WTC11 (cell line): Measurements from ENCODE around the gene TBL1XR1. TPM values are rescaled to one million over a fixed set of nuclear protein-coding genes. Genes with fewer than 3 reads are reported as not detected.
A peak's percentile ranks its signal among the peaks of the same experiment; 100 is the strongest.

Experiments used
- ATAC-seq: fragments of 200-7000 bp; cut with Tn5 transposase; 2 replicates; pipeline ENCODE4 v1.10.0; 2021; ENCODE audit warnings: mild to moderate bottlenecking, moderate library complexity
- Bru-seq: library from RNA; stranded (reverse); fragments of 400-500 nt; gene quantifications from one replicate; lab custom pipeline; 2021; lab: Mats Ljungman, UMichigan
- CTCF ChIA-PET: fragments of 300-600 bp; sonication (Branson Sonifier 250); formaldehyde crosslinking; loops from one replicate; lab custom pipeline; 2021; ENCODE audit warnings: antibody characterized with exemption; lab: Charles Lee
- POLR2A ChIA-PET: fragments of 350-600 bp; sonication (Branson Sonifier 250); formaldehyde crosslinking; loops from one replicate; lab custom pipeline; 2021; ENCODE audit warnings: antibody characterized with exemption; lab: Charles Lee
- DNase-seq: peaks from one replicate; pipeline ENCODE4 v3.0.0; 2021; ENCODE audit warnings: low spot score
- H3K27ac Mint-ChIP-seq: 2 replicates; pipeline ENCODE4 v1.8.0; 2021; ENCODE audit warnings: mixed read lengths
- H3K27me3 Mint-ChIP-seq: 2 replicates; pipeline ENCODE4 v1.8.0; 2021; ENCODE audit warnings: low read depth, mild to moderate bottlenecking, moderate library complexity, mixed read lengths
- H3K36me3 Mint-ChIP-seq: 2 replicates; pipeline ENCODE4 v1.8.0; 2021; ENCODE audit warnings: mixed read lengths
- H3K4me1 Mint-ChIP-seq: 2 replicates; pipeline ENCODE4 v1.8.0; 2022; ENCODE audit warnings: mixed read lengths
- H3K4me3 Mint-ChIP-seq: 2 replicates; pipeline ENCODE4 v1.8.0; 2021; ENCODE audit warnings: mild to moderate bottlenecking, moderate library complexity, mixed read lengths
- H3K9me3 Mint-ChIP-seq: 2 replicates; pipeline ENCODE4 v1.8.0; 2021; ENCODE audit warnings: mixed read lengths
- CREB1 ChIP-seq: sonication (generic); formaldehyde crosslinking; IDR thresholded peaks from 2 replicates; pipeline ENCODE4 v1.8.0; 2023; ENCODE audit warnings: mild to moderate bottlenecking, missing genetic modification reagents
- GABPB1 ChIP-seq: sonication (generic); formaldehyde crosslinking; IDR thresholded peaks from 2 replicates; pipeline ENCODE4 v1.8.1; 2023; ENCODE audit warnings: mild to moderate bottlenecking, missing genetic modification reagents
- NFYB ChIP-seq: sonication (generic); formaldehyde crosslinking; conservative IDR thresholded peaks from 2 replicates; pipeline ENCODE4 v1.8.0; 2022; ENCODE audit warnings: low read depth, missing genetic modification reagents
- PRDM15 ChIP-seq: sonication (generic); formaldehyde crosslinking; IDR thresholded peaks from 2 replicates; pipeline ENCODE4 v1.8.0; 2022; ENCODE audit warnings: missing genetic modification reagents
- TP53 ChIP-seq: sonication (generic); formaldehyde crosslinking; IDR thresholded peaks from 2 replicates; pipeline ENCODE4 v1.8.1; 2023; ENCODE audit warnings: mild to moderate bottlenecking, missing genetic modification reagents
- ZBTB43 ChIP-seq: sonication (generic); formaldehyde crosslinking; IDR thresholded peaks from 2 replicates; pipeline ENCODE4 v1.8.1; 2023; ENCODE audit warnings: mild to moderate bottlenecking, missing genetic modification reagents
- ZNF232 ChIP-seq: sonication (generic); formaldehyde crosslinking; IDR thresholded peaks from 2 replicates; pipeline ENCODE4 v1.8.0; 2022; ENCODE audit warnings: mild to moderate bottlenecking, missing genetic modification reagents
- ZNF281 ChIP-seq: sonication (generic); formaldehyde crosslinking; IDR thresholded peaks from 2 replicates; pipeline ENCODE4 v1.8.0; 2023; ENCODE audit warnings: mild to moderate bottlenecking, missing genetic modification reagents
- ZNF671 ChIP-seq: fragments of 250-450 bp; sonication (Bioruptor Pico); IDR thresholded peaks from 2 replicates; pipeline ENCODE4 v1.8.0; 2021; ENCODE audit warnings: mild to moderate bottlenecking
- long read RNA-seq, 3 experiments: library from RNA in 1 of 3; library from capped mRNA in 1 of 3; library from polyadenylated mRNA in 1 of 3; unstranded in 2 of 3; stranded (forward) in 1 of 3; transcript quantifications; one replicate each; pipeline ENCODE4 v2.0.0, GENCODE V29; 2021
- total RNA-seq: library from RNA; stranded (reverse); gene quantifications from 3 replicates; pipeline ENCODE4 v1.2.3, GENCODE V29; 2021

The TBL1XR1 gene
- 133 to 148 TPM (median 139 TPM) in 3 replicates for total RNA-seq
- percentile 94 among the genes with signal in this experiment for Bru-seq, nascent RNA
- long read RNA-seq, experiment 1, full-length matches to known transcripts: 69 of 248 reads
- long read RNA-seq, experiment 1, partial matches to known transcripts: 37 of 248 reads
- long read RNA-seq, experiment 1, other reads (novel, unspliced or antisense): 142 of 248 reads
- long read RNA-seq, experiment 2, full-length matches to known transcripts: 7 of 82 reads
- long read RNA-seq, experiment 2, partial matches to known transcripts: 7 of 82 reads
- long read RNA-seq, experiment 2, other reads (novel, unspliced or antisense): 68 of 82 reads
- long read RNA-seq, experiment 3, full-length matches to known transcripts: 6 of 9 reads
- long read RNA-seq, experiment 3, partial matches to known transcripts: 0 of 9 reads
- long read RNA-seq, experiment 3, other reads (novel, unspliced or antisense): 3 of 9 reads

- POLR2A ChIA-PET: interaction anchor here (0.9 to 6.0 kb wide), 2 partner anchors 153 to 163 kb away, joined by 3 to 78 read pairs; no protein-coding TSS in a partner anchor
- TF ChIP-seq TP53 (CRISPR knock-in tag) (no peak), ZNF281 (CRISPR knock-in tag) (0 out of 2 replicates have a peak, but pooled peaks have one; percentile 66)
- peak; percentile 82 for DNase-seq
- H3K27me3 Mint-ChIP-seq: no peaks in the 10 kb centered on the region; the same call in 1 of the 2 replicates
- H3K36me3 Mint-ChIP-seq: no peaks in the 10 kb centered on the region
- H3K4me3 Mint-ChIP-seq: peak within 1 kb of the TSS; percentile 93
- CTCF ChIA-PET: interaction anchor here (1.1 kb wide), 2 partner anchors 147 to 162 kb away, joined by 4 to 11 read pairs; no protein-coding TSS in a partner anchor
- H3K9me3 Mint-ChIP-seq: no peaks in the 10 kb centered on the region
- peaks cover 54% of the 10 kb centered on the region for H3K4me1 Mint-ChIP-seq
- peak; percentile 54 for ATAC-seq
- peak within 1 kb of the TSS; percentile 98 for H3K27ac Mint-ChIP-seq
These were observed at the start of gene TBL1XR1 for GRCh38 chr3:177197041-177197726. Gene TBL1XR1 (minus strand): TSS chr3:177197482. CDS start chr3:177064977, 132,505 bp downstream.

GRCh38 chr3:177245250-177245649 is 48.0 kb upstream of the TBL1XR1 start:
- ATAC-seq (no peak), DNase-seq (no peak)
- Mint-ChIP-seq H3K27me3 (no peaks in the 10 kb centered on the region), H3K4me1 (peaks cover 8% of the 10 kb centered on the region), H3K9me3 (no peaks in the 10 kb centered on the region), H3K4me3 (no peak overlapping the region), H3K27ac (no peak overlapping the region), H3K36me3 (no peaks in the 10 kb centered on the region)
- POLR2A ChIA-PET: no interaction called here
- TF ChIP-seq PRDM15 (CRISPR knock-in tag): no peak
- TF ChIP-seq ZNF232 (CRISPR knock-in tag): no peak
- CTCF ChIA-PET: no interaction called here

- no peak for DNase-seq
- H3K4me3 Mint-ChIP-seq: no peak overlapping the region
- H3K27ac Mint-ChIP-seq: no peak overlapping the region
- POLR2A ChIA-PET: no interaction called here
- CTCF ChIA-PET: no interaction called here
- TF ChIP-seq CREB1 (CRISPR knock-in tag) (no peak), GABPB1 (no peak)
- H3K36me3 Mint-ChIP-seq: no peaks in the 10 kb centered on the region
- no peaks in the 10 kb centered on the region for H3K9me3 Mint-ChIP-seq
- no peak for ATAC-seq
- H3K4me1 Mint-ChIP-seq: peaks cover 4% of the 10 kb centered on the region; the same call in 1 of the 2 replicates
- H3K27me3 Mint-ChIP-seq: no peaks in the 10 kb centered on the region
These were observed 47.3 kb upstream of the TBL1XR1 start for GRCh38 chr3:177244606-177245005.

- no peaks in the 10 kb centered on the region for H3K36me3 Mint-ChIP-seq
- H3K4me1 Mint-ChIP-seq: no peaks in the 10 kb centered on the region
- ATAC-seq: no peak
- ChIA-PET CTCF (no interaction called here), POLR2A (no interaction called here)
- no peak overlapping the region for H3K4me3 Mint-ChIP-seq
- no peak overlapping the region for H3K27ac Mint-ChIP-seq
- peaks cover 3% of the 10 kb centered on the region; the same call in 1 of the 2 replicates for H3K9me3 Mint-ChIP-seq
- DNase-seq: no peak
- TF ChIP-seq ZNF671: no peak
- TF ChIP-seq ZBTB43 (CRISPR knock-in tag): no peak
- TF ChIP-seq NFYB (CRISPR knock-in tag): no peak
- TF ChIP-seq GABPB1: no peak
- H3K27me3 Mint-ChIP-seq: no peaks in the 10 kb centered on the region
These were observed 41.5 kb upstream of the TBL1XR1 start for GRCh38 chr3:177238686-177239216.
